CD4-positive, alpha-beta T cell (primary cell): ENCODE measurements around the gene AGTPBP1. TPM values are rescaled to one million over a fixed set of nuclear protein-coding genes. Genes with fewer than 3 reads are reported as not detected.

Experiments used
- ATAC-seq: fragments of 200-7000 bp; cut with Tn5 transposase; one replicate; pipeline ENCODE4 v1.10.0; 2022; ENCODE audit warnings: mild to moderate bottlenecking; ENCODE audit not compliant: poor library complexity
- CTCF ChIA-PET: fragments of 350-600 bp; sonication (Branson Sonifier 250); formaldehyde crosslinking; loops from one replicate; lab custom pipeline; 2021; ENCODE audit warnings: antibody characterized with exemption, inconsistent platforms; lab: Charles Lee
- POLR2A ChIA-PET: fragments of 350-600 bp; sonication (Branson Sonifier 250); formaldehyde crosslinking; loops from one replicate; lab custom pipeline; 2021; ENCODE audit warnings: antibody characterized with exemption, inconsistent platforms; lab: Charles Lee
- DNase-seq, 14 experiments: peaks; one replicate each; pipeline ENCODE4 v3.0.0-alpha.2; 2013 to 2020; ENCODE audit warnings: mixed read lengths in 2 of 14
- H3K27ac ChIP-seq, 2 donors: one replicate each; pipeline versions ENCODE4 v1.5.1 to v1.7.0; 2013; ENCODE audit warnings: low read length in 2 of 2, low read depth in 1 of 2, mild to moderate bottlenecking in 1 of 2
- H3K27me3 ChIP-seq, 2 experiments: 1 replicate in 1 of 2; 2 replicates in 1 of 2; pipeline versions ENCODE4 v1.6.1 to v1.7.0; 2013; ENCODE audit warnings: low read length in 2 of 2, control low read depth in 1 of 2, mild to moderate bottlenecking in 1 of 2, moderate library complexity in 1 of 2; ENCODE audit not compliant: insufficient read depth in 2 of 2, control insufficient read depth in 1 of 2
- H3K36me3 ChIP-seq: one replicate; pipeline ENCODE4 v1.6.1; 2013; ENCODE audit warnings: low read length, control low read depth; ENCODE audit not compliant: insufficient read depth
- H3K4me1 ChIP-seq: one replicate; pipeline ENCODE4 v1.6.1; 2013; ENCODE audit warnings: low read length, control low read depth; ENCODE audit not compliant: insufficient read depth
- H3K4me3 ChIP-seq: one replicate; pipeline ENCODE4 v1.5.1; 2013; ENCODE audit warnings: mild to moderate bottlenecking, low read length, moderate library complexity
- H3K9me3 ChIP-seq, 2 experiments: 1 replicate in 1 of 2; 2 replicates in 1 of 2; pipeline versions ENCODE4 v1.6.1 to v1.7.0; 2013; ENCODE audit warnings: low read length in 2 of 2, mild to moderate bottlenecking in 2 of 2, control low read depth in 1 of 2, moderate library complexity in 1 of 2; ENCODE audit not compliant: control insufficient read depth in 1 of 2, insufficient read depth in 1 of 2
- H3K27ac Mint-ChIP-seq: one replicate; pipeline ENCODE4 v1.8.0; 2020; ENCODE audit warnings: mixed read lengths
- H3K27me3 Mint-ChIP-seq: one replicate; pipeline ENCODE4 v1.8.0; 2021; ENCODE audit warnings: mixed read lengths
- H3K36me3 Mint-ChIP-seq: one replicate; pipeline ENCODE4 v1.8.0; 2021; ENCODE audit warnings: low read depth, mixed read lengths
- H3K4me1 Mint-ChIP-seq: one replicate; pipeline ENCODE4 v1.8.0; 2021; ENCODE audit warnings: low read depth, mixed read lengths
- H3K4me3 Mint-ChIP-seq: one replicate; pipeline ENCODE4 v1.8.0; 2020; ENCODE audit warnings: mild to moderate bottlenecking, mixed read lengths
- H3K9me3 Mint-ChIP-seq: one replicate; pipeline ENCODE4 v1.8.0; 2020; ENCODE audit warnings: mixed read lengths
- CTCF ChIP-seq: fragments of 200-600 bp; IDR thresholded peaks from one replicate; pipeline ENCODE4 v1.8.0; 2022; ENCODE audit warnings: antibody characterized with exemption, mild to moderate bottlenecking
- intact Hi-C, 2 experiments: fragments of 100-400 bp; cut with DNase I in 1 of 2; cut with micrococcal nuclease in 1 of 2; formaldehyde crosslinking; loops; one replicate each; pipeline versions ENCODE4 v1.15.1 to v1.9.0; 2023 to 2025; cut with DNase I, micrococcal nuclease
- total RNA-seq, 174 experiments: library from RNA in 2 of 174; stranded (reverse) in 2 of 174; gene quantifications; one replicate each; pipeline ENCODE4 v1.2.3 and lab custom pipeline; 2021 to 2026

The AGTPBP1 gene
- total RNA-seq, 2 experiments from 2014 or later, result 52.0 to 55.2 TPM

- H3K36me3 Mint-ChIP-seq, result peaks cover 79% of the 10 kb centered on the region
- Histone ChIP-seq H3K27me3 (no peaks in the 10 kb centered on the region), H3K36me3 (peaks cover 4% of the 10 kb centered on the region), H3K27ac (no peak overlapping the region), H3K4me1 (no peaks in the 10 kb centered on the region), H3K4me3 (no peak overlapping the region), H3K9me3 (no peaks in the 10 kb centered on the region)
- H3K4me1 Mint-ChIP-seq, result no peaks in the 10 kb centered on the region
- POLR2A ChIA-PET, result interaction anchor here (0.5 kb wide), 1 partner anchor 585 kb away, joined by 3 read pairs; no protein-coding TSS in a partner anchor
- ATAC-seq (no peak), DNase-seq (no peak)
- intact Hi-C loops, result no loop called here
- H3K27me3 Mint-ChIP-seq, result no peaks in the 10 kb centered on the region
- no peak overlapping the region for H3K27ac Mint-ChIP-seq
- no peak for TF ChIP-seq CTCF
- H3K4me3 Mint-ChIP-seq, result no peak overlapping the region
- no peaks in the 10 kb centered on the region for H3K9me3 Mint-ChIP-seq
- CTCF ChIA-PET, result interaction anchor here (1.4 kb wide), 1 partner anchor 40 kb away, joined by 4 read pairs; no protein-coding TSS in a partner anchor
Observed at GRCh38 chr9:85569988-85570387, 171.8 kb downstream of the AGTPBP1 start.

GRCh38 chr9:85559526-85559925, 182.2 kb downstream of the AGTPBP1 start:
- no peak overlapping the region for H3K4me3 ChIP-seq
- CTCF ChIA-PET, result no interaction called here
- no peak overlapping the region for H3K27ac ChIP-seq
- Mint-ChIP-seq H3K36me3 (peaks cover 37% of the 10 kb centered on the region), H3K4me1 (no peaks in the 10 kb centered on the region), H3K4me3 (no peak overlapping the region), H3K27me3 (no peaks in the 10 kb centered on the region), H3K9me3 (no peaks in the 10 kb centered on the region), H3K27ac (no peak overlapping the region)
- intact Hi-C loops, result no loop called here
- POLR2A ChIA-PET, result no interaction called here
- H3K36me3 ChIP-seq, result no peaks in the 10 kb centered on the region
- no peaks in the 10 kb centered on the region for H3K4me1 ChIP-seq
- DNase-seq (no peak), ATAC-seq (no peak)
- H3K27me3 ChIP-seq, result no peaks in the 10 kb centered on the region
- H3K9me3 ChIP-seq, result no peaks in the 10 kb centered on the region
- no peak for TF ChIP-seq CTCF

GRCh38 chr9:85554349-85554748, 187.4 kb downstream of the AGTPBP1 start:
- no peak overlapping the region for H3K27ac ChIP-seq
- no peaks in the 10 kb centered on the region for H3K9me3 ChIP-seq
- Mint-ChIP-seq H3K27me3 (no peaks in the 10 kb centered on the region), H3K27ac (no peak overlapping the region), H3K36me3 (peaks cover 23% of the 10 kb centered on the region), H3K4me1 (no peaks in the 10 kb centered on the region), H3K4me3 (no peak overlapping the region), H3K9me3 (no peaks in the 10 kb centered on the region)
- TF ChIP-seq CTCF, result no peak
- H3K4me1 ChIP-seq, result no peaks in the 10 kb centered on the region
- no peaks in the 10 kb centered on the region for H3K27me3 ChIP-seq
- no peak overlapping the region for H3K4me3 ChIP-seq
- ChIA-PET CTCF (no interaction called here), POLR2A (no interaction called here)
- DNase-seq, result no peak
- no peaks in the 10 kb centered on the region for H3K36me3 ChIP-seq
- no peak for ATAC-seq
- intact Hi-C loops, result no loop called here
